Esophagus squamous epithelium (tissue), 4 donors: Measurements from ENCODE around the gene GUCY2F.

Experiments
- POLR2A ChIP-seq, 4 donors: fragments of 450-650 bp; IDR thresholded peaks; one replicate each; pipeline ENCODE4 v1.6.1; 2017; ENCODE audit warnings: antibody characterized with exemption in 4 of 4, mild to moderate bottlenecking in 4 of 4, moderate library complexity in 3 of 4
- TF ChIP-seq, protein P1 (sequence below), 6 experiments: fragments of 450-650 bp in 4 of 6; fragments of 200-600 bp in 2 of 6; sonication (generic) in 2 of 6; IDR thresholded peaks; one replicate each; pipeline ENCODE4 v1.5.1; 2016 to 2019; ENCODE audit warnings: antibody characterized with exemption in 6 of 6, mild to moderate bottlenecking in 4 of 6, moderate library complexity in 4 of 6

DNA sequence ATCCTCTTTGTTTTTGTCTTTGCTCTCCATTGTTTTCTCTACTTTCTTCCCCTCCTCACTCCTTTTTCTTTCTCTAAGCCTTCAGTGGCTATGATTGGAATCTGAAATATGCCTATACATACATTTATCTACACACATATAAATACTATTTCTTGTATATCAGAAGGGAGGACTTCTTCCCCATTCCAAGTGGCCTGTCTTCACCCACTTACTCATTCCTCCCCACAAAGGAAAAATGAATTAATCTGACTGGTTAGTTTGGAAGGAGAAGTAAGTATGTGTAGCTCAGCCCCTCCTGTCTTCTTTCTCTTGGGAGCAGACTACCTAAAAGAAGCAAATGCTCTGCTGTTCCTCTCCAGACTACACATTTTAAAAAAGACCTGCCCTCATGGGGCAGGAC, 17.7 kb downstream of the GUCY2F start:
- TF ChIP-seq, protein P1, sequence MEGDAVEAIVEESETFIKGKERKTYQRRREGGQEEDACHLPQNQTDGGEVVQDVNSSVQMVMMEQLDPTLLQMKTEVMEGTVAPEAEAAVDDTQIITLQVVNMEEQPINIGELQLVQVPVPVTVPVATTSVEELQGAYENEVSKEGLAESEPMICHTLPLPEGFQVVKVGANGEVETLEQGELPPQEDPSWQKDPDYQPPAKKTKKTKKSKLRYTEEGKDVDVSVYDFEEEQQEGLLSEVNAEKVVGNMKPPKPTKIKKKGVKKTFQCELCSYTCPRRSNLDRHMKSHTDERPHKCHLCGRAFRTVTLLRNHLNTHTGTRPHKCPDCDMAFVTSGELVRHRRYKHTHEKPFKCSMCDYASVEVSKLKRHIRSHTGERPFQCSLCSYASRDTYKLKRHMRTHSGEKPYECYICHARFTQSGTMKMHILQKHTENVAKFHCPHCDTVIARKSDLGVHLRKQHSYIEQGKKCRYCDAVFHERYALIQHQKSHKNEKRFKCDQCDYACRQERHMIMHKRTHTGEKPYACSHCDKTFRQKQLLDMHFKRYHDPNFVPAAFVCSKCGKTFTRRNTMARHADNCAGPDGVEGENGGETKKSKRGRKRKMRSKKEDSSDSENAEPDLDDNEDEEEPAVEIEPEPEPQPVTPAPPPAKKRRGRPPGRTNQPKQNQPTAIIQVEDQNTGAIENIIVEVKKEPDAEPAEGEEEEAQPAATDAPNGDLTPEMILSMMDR (IDR thresholded peaks at IDR 0.05) = no peak
- TF ChIP-seq POLR2A (IDR thresholded peaks at IDR 0.05) = no peak
